ENCODE data around the gene NAMPT.
"Not testable (repeated sequence)": the region's sequence is repeated elsewhere in the genome, so short reads cannot be mapped to it uniquely, and the experiment has no call there.

NAMPT gene

DNA sequence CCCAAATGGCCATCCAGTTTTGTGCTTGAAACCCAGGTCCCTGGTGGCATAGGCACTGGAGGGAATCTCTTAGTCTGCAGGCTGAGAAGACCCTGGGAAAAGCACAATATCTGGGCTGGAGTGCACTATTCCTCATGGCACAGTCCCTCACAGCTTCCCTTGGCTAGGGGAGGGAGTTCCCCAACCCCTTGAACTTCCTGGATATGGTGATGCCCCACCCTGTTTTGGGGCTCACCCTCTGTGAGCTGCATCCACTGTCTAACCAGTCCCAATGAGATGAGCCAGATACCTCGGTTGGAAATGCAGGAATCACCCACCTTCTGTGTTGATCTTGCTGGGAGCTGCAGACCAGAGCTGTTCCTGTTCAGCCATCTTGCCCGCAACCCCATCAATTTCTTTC is 19.8 kb upstream of the NAMPT start:
- no peak for DNase-seq (ENCODE audit: low read depth in 1 of 2, low spot score in 1 of 2)

DNA sequence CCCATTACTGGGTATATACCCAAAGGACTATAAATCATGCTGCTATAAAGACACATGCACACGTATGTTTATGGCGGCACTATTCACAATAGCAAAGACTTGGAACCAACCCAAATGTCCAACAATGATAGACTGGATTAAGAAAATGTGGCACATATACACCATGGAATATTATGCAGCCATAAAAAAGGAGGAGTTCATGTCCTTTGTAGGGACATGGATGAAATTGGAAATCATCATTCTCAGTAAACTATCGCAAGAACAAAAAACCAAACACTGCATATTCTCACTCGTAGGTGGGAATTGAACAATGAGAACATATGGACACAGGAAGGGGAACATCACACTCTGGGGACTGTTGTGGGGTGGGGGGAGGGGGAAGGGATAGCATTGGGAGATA is 13.8 kb upstream of the NAMPT start:
- not testable (repeated sequence) for DNase-seq (ENCODE audit: low read depth in 1 of 2, low spot score in 1 of 2)

DNA sequence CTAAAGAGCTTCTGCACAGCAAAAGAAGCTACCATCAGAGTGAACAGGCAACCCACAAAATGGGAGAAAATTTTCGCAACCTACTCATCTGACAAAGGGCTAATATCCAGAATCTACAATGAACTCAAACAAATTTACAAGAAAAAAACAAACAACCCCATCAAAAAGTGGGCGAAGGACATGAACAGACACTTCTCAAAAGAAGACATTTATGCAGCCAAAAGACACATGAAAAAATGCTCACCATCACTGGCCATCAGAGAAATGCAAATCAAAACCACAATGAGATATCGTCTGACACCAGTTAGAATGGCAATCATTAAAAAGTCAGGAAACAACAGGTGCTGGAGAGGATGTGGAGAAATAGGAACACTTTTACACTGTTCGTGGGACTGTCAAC is 13.4 kb upstream of the NAMPT start:
- not testable (repeated sequence) for DNase-seq (ENCODE audit: low read depth in 1 of 2, low spot score in 1 of 2)

DNA sequence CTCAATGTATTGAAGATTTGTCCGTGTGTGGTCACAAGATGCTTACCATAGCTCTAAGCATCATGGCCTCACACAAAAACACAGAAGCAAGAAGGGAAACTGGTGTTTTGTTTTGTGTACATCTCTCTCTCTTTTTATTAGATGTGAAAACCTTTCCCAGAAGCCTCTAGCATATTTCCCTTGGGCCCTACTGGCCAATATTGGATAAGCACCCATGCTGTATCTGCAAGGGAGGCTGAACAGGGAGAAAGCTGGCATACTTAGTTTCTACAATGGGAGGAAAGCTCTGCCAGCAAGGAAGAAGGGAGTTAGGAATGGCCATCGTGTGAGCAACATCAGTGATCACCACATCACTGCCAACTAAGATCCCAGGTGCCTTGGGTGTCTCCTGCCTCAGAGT is 9.6 kb upstream of the NAMPT start:
- no peak for DNase-seq (ENCODE audit: low read depth in 1 of 2, low spot score in 1 of 2)

DNA sequence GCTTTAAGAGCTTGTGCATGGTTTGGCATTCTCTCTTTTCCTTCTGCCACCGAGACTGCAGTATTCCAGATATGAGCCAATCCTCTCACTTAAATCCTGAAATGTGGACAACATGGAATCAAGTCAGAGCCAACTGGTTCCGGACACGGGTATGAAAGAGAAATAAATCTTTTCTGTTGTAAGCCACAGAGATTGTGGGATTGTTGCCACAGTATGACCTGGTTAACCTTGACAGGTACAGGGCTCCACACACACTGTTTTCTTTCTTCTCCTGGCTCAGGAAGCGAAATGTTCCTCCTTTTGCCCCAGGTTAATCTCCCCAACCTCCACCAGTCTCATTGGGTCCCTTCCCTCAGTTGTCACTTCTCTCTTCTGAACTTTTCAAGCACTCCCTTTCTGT is 6.5 kb upstream of the NAMPT start:
- no peak for DNase-seq (ENCODE audit: low read depth in 1 of 2, low spot score in 1 of 2)

DNA sequence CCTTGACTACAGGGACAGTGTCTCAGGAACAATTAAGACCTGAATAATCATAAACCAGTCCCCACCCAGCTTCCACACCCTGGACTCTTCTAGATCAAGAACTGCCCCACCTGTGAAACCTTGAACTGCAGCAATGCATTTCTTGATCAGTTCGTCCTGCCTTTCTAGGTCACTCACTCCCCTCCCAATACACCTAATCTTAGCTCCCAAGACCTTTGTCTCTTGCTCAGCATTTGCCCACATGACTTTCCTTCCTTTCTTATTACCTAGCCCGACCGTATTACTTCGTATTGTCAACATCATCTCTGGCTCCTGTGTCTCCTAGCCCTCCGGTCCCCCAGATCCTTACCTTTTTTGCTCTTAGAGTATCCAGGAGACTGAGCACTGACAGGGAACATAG is 5.5 kb upstream of the NAMPT start:
- no peak for DNase-seq (ENCODE audit: low read depth in 1 of 2, low spot score in 1 of 2)

DNA sequence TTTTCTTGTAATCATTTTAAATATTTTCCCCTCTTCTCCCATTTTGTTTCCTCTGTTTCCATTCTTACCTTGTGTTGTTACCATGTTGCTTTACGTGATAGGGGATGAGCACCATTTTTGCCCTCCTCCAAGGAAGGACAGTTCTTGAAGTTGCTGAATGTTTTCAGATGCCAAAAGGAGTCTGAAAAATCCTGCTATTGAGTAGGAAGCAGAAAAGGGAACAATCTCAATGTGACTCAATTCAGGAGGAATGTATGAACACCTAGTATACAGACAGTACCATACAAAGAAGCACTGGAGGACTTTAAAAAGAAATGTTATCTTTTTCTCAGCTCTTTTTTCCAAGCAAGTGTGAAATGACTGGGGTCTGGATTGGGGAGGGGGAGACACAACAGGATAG is 5.1 kb upstream of the NAMPT start:
- no peak for DNase-seq (ENCODE audit: low read depth in 1 of 2, low spot score in 1 of 2)

DNA sequence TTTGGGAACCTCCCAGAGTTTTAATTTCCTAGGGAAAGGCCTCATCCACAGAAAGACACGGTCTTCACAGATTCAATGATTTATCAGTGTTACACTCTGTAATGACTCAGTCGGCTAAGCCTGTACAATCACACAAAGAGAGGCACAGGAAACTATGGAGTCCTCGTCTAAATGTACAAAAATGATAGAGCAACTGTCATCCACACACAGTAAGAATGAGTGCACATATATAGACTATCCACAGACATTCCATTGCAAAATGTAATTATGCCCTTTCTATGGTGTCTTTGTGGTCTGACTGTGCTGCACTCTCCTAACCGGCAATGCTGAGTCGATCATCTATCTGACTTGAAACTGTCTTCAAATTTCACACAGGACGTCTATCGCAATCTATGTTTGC is 3.5 kb upstream of the NAMPT start:
- no peak for DNase-seq (ENCODE audit: low read depth in 1 of 2, low spot score in 1 of 2)

DNA sequence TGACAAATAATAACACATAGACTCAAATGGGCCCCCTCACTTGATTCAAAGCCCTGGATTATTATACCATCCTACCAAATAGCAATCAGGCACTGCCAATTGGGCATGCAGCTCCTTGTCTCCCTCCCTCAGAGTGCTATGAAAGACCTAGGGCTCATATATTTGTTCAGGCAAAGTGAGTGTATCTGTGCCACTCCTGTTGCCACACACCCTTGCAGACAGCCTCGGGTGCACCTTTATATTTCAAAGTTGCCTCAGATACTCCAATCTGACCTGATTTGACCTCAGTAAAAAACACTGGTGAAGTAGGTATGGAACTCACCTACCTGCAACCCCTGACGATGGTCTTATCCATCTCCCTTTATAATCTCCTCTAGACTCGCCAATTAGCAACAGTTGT is 3.0 kb upstream of the NAMPT start:
- no peak for DNase-seq (ENCODE audit: low read depth in 1 of 2, low spot score in 1 of 2)

DNA sequence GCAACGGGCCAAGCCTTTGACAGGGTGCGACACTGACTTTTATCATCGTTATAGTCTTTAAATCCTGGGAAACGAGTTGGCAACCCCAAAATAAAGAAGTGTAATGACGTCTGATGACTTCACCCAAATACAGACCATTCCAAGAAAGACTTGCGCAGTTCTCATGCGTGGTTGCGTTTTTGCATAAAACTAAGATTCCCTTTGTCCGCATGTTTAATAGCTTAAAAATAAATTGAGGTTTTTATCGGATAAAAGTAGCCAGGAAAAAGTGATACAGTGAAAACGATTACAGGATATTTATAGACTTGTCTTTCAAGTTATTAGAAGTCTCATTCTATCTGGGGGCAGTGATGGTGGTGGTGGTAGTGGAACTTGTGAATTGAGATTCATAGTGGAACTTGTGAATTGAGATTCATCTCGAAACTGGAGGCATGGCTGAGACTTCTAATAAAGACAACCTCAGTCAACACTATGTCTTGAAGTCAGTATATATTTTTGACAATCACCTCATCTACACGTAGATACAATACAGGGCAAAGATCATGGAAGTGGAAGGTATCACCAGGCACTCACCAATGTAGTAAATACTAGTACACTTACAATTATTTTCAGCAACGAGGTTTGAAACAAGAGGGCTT is 1.2 kb upstream of the NAMPT start:
- DNase-seq (ENCODE audit: low read depth in 1 of 2, low spot score in 1 of 2): no peak

DNA sequence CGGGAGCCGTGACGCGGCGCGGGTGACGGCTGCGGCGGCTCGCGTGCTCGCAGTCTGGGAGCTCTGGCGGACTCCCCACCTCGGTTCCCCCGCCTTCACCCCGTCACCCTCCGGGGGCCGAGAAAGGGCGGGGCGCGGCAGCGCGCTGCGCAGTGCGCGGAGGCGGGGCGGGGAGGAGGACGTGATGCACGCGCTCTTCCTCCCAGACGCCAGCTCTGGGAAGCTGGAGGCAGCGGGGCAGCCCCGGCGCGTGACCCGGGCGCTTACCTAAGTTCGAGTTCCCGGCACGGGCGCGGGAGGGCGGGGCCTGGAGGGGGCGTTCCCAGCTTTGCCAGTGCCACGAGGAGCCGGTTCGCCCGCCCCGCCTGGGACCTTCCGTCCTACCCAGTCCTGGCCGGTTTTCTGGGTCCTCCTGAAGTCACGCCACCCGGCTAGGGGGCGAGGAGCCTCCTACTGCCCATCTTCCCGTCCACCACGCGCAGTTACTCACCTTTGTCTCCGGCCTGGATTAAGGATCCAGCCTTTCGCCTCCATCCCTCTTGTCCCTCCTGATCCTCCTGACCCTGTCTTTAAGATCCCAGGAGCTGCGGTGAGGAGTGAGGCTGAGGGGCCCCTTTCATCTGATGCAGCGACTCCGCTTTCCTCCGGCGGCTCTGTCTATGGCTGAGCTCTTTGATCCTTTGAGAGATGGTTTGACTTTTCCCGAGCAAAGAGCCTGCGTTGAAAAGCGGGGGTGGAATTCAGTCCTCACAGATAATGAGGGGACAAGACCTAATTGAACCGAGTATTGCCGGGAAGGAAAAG is 470 bp upstream of the NAMPT start:
- peak; percentile 91 to 99 for DNase-seq (ENCODE audit: low read depth in 1 of 2, low spot score in 1 of 2)

DNA sequence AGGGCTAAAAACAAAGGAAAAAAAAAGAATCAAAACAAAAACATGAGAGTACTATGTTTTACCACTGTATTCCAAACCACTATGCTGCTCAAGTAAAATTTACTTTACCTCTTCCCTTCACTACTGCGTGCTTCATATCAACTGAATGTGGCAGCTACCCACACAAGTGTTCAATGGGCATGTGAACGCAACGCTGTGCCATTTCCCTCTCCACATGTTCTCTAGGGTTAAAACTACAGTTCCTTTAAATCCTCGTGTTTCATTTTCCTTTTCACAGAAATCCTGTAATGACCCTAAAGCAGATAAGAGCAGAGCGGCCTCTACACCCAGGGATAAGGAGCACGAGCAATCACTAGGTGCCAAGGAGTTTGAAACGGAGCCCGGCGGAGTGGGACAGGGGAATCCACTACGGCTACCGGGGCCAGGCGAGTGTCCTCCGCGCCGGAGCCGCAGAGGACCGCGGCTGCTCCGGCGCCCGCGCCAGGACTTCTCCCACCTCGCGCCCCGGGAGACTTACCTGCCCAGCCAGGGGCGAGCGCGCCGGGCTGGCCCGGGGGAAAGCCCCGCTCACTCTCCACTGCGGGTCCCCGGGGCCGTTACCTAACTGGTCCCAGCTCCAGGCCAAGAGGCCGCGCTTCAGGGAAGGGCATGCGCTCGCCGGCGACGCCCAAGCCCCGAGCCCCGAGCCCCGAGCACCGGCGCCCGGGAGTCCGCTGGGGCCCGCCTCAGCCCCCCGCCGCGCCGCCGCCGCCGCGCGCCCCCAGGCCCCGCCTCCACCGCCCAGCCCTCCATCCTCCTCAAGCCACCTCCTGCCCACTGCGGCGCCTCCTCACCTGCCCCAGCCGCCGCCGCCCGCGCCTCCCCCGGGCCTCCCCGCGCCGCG is 711 bp downstream of the NAMPT start:
- DNase-seq (ENCODE audit: low read depth in 1 of 2, low spot score in 1 of 2): peak; percentile 4 to 49

DNA sequence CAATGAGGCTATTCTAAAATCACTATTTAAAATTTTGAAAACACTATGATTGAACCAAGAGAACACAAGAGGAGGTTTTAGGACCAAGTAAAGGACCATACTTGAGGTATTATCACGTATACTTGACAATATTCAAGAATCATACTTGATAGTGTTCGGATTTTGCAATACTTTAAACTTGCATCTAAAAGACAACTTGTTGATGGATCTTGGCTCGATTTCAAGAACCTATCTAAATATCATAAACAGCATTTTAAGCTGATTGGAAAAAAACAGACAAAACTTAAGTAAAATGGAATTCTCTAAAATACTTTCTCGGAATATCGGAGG is 1.3 kb downstream of the NAMPT start:
- no peak for DNase-seq (ENCODE audit: low read depth in 1 of 2, low spot score in 1 of 2)

DNA sequence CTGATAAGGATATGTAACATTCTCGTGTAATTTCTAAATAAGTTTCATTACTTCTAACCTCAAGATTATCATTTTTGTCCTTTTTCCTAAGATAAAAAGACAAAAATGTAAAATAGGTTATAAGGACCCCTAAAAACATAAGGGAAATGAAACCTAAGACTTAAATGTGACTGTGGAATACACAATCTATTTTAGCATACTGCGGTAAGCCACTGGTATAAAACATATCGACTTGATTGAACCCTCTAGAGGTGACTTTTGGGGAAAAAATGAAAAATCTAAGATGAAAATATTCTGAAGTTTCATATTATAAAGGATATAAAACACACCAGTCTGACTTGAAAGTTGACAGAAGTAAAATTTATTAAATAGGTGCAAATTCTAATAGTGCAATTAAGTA is 1.9 kb downstream of the NAMPT start:
- no peak for DNase-seq (ENCODE audit: low read depth in 1 of 2, low spot score in 1 of 2)

DNA sequence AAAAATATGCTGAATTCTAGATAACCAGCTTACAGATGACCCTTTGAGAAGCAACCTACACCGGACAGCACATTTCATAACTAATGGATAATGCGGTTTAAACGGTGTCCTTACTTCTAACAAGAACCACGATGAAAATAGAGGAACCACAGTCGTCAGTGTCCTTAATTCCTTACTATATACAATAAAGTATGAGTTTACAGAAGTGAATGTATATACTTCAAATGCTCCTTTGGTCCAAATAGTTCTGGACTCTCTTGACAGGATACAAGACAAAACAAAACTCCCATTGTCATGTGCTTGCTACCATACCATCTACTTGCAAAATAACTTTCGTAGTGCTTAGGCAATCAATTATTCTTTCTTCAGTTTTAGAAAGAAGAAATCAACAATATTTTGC is 2.4 kb downstream of the NAMPT start:
- DNase-seq (ENCODE audit: low read depth in 1 of 2, low spot score in 1 of 2): no peak

DNA sequence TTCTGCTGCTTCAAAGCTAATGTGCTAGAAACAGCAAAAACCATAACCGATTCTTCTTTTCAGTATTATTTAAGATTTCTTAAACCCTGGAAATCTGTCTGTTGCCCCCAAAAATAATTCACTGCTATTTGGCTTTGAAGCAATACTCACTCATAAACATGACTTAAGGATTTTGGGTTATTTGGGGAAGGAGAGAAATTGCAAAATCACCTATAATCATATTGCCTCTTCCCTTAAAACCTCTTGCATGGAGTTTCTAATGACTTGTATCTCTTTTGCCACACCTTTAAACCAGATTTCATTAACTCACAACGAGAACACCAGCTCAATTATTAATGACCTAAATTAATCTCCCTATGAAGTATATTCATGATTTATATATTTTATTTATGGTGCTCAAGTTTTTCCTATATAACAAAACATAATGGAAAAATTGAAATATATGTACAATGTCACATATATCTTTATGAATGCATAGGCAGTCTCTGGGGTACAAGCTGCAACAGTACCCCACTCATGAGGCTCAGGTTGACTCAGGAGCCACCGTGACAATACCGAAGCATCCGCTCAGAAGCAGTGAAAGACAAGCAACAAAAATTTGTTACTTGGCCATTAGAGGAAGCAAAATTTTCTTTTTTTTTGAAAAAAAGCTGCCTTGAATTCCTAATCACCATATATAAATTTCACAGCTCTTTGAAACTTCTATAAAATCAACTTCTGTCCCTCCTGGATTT is 3.0 kb downstream of the NAMPT start:
- no peak for DNase-seq (ENCODE audit: low read depth in 1 of 2, low spot score in 1 of 2)

DNA sequence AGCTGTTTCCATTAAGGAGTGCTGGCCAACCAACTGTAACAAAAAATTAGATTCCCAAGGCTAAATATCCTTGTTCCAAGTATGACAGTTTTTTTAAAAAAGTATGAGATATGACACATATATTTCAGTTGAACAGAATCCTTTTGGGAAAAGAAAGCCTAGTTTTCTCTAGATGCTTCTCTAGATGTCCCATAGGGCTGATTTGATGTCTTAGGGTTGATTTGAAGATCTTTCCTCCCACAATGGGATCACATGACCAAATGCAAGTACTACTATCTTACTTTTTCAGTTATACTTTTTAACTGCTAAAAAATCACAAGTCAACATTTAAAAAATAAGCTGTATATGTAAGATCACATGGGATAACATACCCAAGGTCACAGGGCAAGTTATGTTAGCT is 3.7 kb downstream of the NAMPT start:
- no peak for DNase-seq (ENCODE audit: low read depth in 1 of 2, low spot score in 1 of 2)

DNA sequence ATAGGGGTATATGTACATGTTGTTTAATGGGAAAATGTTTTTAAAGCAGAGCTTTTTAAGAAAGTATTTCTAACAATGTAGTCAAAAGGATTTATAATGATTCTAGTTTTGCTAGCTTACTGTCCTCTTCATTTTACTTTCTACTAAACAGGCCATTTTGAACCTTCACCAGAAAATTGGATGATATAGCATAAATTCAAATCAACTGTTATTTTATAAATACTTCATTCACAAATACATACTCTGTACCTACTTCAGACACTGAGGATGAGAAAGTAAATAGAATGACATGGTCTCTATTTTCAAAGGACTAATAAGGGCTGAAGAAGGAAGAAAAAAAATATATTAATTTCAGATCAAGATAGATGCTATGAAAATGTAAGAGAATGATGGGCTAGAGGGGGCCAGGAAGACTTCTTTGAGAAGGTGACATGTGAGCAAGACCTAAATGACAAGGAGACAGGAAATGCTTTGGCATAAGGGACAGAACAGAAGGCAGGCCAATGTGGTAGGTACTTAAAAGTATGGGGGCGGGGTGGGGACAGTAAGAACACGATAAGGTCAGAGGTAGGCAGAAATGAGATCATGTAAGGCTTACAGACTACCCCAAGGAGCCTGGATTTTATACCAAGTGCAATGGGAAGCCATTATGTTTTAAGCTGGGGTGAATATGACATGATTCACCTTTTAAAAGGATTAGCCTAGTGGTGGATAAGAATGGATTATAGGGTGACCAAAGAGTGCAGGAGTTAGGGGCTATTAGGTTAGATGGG is 5.2 kb downstream of the NAMPT start:
- no peak for DNase-seq (ENCODE audit: low read depth in 1 of 2, low spot score in 1 of 2)

DNA sequence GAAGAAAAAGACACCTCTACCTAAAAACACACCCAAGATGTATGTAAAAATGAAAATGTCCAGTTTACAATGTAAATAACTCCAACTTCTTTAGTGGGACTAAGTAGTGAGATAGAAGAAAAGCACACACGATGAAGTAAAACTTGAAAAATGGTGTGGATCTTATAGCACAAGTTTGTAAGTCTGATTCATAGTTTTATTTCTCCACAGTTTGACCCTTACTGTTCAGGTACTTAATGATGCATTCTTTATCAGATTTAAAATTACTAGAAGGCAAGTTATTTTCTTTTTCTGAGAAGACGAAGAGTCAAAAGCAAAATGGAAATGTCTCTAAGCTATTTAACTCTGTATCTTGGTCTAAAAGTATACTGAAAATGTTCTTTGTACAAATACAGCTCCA is 6.1 kb downstream of the NAMPT start:
- DNase-seq (ENCODE audit: low read depth in 1 of 2, low spot score in 1 of 2): no peak

DNA sequence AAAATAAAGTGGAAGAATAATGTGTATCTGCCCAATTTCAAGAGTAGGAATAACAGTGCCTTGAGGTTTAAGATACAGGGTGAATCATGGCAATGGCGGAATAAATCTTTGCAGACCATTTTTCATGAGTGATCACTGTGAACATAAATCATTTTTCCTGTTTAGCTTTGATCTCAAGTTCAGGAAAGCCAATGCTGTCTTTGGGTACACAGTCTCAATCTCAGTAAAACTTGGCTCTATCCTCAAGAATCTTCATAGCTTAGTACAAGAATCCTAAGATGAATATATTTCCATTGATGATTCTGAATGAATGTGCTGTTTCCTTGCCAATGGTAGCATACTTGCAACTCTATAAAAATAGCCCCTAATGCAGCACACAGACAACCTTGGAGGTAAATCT is 6.8 kb downstream of the NAMPT start:
- DNase-seq (ENCODE audit: low read depth in 1 of 2, low spot score in 1 of 2): no peak

DNA sequence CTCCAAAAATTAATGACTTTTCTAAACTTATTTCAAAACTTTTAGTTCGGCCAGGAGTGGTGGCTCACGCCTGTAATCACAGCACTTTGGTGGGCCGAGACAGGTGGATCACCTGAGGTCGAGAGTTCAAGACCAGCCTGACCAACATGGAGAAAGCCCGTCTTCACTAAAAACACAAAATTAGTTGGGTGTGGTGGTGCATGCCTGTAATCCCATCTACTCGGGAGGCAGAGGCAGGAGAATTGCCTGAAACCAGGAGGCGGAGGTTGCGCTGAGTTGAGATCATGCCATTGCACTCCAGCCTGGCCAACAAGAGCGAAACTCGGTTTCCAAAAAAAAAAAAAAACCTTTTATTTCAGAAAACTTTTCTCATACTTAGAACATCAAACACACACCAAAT is 8.3 kb downstream of the NAMPT start:
- no peak for DNase-seq (ENCODE audit: low read depth in 1 of 2, low spot score in 1 of 2)
